T-helper 2 cell (primary cell): ENCODE data around the gene THY1.
A peak's percentile ranks its signal among the peaks of the same experiment; 100 is the strongest.
"Not testable (repeated sequence)": the region's sequence is repeated elsewhere in the genome, so short reads cannot be mapped to it uniquely, and the experiment has no call there.

Source experiments
- DNase-seq, 5 experiments: peaks; one replicate each; pipeline versions ENCODE4 v3.0.0 to v3.0.0-alpha.2; 2012 to 2022

Gene THY1

DNA sequence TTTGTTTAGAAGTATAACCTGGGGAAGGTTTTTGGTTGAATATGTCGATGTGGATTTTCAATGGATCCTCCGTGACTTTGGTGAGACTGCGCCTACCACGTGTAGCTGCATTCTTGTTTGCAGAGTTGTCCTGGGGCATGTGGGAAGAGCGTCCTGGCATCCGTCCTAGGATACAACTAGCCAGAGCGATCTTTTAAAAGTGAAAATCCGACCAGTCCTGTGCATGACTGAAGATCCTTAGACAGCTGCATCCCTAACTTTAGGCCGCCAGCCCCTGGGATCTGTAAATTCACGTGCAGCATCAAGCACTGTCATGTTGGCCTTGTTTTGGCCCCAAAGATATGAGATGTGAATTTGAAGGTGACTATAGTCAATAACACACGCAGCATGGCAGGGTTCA, 22.4 kb upstream of the THY1 start:
- DNase-seq: no peak

DNA sequence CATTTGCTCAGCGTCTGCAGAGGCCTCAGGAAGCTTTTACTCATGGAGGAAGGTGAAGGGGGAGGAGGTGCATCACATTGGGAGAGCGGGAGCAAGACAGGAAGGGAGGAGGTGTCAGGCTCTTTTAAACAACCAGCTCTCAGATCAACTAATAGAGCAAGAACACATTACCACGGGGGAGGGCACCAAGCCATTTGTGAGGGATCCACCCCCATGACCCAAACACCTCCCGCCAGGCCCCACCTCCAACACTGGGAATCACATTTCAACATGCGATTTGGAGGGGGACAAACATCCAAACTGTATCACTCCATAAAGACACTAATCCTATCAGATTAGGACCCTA, 18.9 kb upstream of the THY1 start:
- DNase-seq: no peak

DNA sequence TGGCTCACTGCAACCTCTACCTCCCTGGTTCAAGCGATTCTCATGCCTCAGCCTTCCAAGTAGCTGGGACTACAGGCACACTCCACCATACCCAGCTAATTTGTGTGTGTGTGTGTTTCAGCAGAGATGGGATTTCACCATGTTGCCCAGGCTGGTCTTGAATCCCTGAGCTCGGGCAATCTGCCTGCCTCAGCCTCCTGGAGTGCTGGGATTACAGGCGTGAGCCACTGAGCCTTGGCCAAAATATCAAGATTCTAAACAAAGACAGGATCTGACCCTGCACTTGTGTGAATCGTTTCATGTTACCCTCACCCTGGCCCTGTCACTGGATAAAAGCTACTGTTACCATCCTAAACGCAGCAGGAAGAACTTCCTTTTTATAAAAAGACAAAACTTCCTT, 15.6 kb upstream of the THY1 start:
- DNase-seq: no peak

DNA sequence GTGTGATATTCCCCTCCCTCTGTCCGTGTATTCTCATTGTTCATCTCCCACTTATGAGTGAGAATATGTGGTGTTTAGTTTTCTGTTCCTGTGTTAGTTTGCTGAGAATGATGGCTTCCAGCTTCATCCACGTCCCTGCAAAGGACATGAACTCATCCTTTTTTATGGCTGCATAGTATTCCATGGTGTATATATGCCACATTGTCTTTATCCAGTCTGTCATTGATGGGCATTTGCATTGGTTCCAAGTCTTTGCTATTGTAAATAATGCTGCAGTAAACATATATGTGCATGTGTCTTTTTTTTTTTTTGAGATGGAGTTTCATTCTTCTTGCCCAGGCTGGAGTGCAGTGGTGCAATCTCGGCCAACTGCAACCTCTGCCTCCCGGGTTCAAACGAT, 14.5 kb upstream of the THY1 start:
- not testable (repeated sequence) for DNase-seq

DNA sequence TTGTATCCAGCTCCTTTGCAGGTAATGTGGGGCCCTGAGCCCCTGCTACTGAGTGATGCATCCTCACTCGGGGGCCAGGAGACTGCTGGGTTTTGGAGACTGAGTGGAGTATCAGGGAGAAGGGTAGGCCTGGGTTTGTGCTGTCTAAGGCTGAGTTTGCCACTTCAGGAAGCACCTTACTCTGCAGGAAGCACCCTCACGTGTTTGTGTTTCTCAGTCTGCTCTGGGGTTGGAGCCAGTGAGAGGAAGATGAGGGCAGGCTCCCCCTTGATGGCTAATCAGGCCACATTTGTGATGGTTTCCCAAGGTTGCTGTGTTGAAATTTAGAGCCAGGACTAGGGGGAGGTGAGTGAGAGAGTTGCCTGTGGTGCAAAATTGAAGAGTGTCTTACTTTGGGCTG, 13.7 kb upstream of the THY1 start:
- no peak for DNase-seq

GRCh38 chr11:119436093-119436492, 13.1 kb upstream of the THY1 start:
- no peak for DNase-seq

DNA sequence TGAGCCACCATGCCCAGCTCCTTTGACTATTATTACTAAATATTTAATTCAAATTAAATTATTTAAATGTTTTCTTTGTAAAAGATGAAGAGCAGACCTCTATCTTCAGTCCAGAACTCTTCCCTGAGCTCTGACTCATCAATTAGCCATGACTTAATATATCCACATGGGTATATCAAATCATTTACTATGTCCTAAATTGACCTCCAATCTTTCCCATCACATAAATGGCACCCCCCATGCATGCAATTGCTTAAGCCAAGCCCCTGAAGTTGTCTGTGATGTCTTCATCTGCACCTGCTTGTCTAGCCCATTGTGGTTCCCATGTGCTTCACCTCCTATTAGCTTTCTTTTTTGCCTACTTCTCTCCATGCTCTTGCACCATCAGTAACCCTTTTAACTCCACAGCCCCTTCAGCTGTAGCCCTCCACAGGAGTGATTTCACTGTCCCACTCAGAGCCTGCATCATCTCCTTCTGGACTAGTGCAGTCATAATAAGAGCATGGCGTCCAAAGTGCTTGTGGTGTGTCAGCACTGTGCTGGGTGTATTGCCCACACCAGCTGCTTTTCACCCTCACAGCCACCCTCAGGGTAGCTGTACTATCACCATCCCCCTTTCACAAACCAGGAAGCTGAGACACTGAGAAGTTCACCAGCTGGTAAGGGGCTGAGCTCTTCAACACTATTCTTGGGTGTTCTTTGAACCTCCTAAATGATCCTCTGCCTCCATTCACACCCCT, 11.8 kb upstream of the THY1 start:
- no peak for DNase-seq

DNA sequence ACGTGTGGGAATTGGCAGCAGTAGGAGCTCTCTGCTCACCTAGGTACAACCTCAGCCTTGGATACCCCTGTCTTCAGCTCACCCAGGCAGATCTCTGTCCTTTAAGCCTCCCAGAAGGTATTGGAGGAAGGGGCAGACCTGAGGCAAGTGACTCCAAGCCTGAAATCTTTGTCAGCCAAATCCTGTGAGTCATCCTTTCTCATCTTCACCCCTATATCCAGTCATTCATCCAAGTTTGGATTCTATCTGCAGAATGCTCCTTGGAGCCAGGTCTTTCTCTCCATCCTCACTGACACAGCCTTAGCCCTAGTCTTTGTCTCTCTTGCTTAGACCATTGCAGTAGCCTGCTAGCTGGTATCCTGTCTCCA, 10.4 kb upstream of the THY1 start:
- no peak for DNase-seq

GRCh38 chr11:119432484-119433357, 9.7 kb upstream of the THY1 start:
- DNase-seq: no peak

DNA sequence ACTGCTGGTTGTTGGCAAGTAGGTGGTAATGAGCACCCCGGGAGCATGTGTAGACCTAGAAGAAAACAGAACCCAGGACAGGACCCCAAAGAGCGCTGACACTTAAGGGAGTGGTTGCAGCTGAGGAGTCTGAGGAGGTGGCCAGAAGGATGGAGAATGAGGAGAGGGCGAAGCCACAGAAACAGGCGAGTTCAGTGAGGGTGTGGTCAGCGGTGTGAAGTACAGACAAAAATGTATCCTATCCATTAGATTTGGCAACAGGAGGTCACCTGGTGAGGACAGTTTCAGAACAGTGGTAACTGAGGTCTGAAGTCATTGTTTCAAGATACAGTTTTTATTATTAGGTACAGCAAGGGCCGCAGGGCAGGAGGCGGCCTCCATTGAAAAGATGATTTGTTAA, 8.6 kb upstream of the THY1 start:
- no peak for DNase-seq

DNA sequence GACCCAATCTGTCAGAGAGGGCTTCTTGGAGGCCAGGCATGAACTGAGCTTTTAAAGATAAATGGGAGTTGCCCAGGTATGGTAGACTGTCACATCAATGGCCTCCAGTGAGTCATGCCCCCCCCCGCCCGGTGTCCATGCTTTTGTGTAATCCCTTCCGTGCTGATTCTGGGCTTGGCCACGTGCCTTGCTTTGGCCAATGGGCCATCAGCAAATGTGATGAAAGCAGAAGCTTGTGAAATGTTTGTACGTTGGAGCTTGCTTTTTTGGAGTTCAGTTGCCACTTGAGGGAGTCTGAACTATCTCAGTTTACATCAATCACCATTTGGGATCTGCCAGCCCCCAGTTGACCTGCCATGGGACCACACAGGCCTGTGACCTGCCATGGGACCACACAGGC, 4.3 kb upstream of the THY1 start:
- no peak for DNase-seq

DNA sequence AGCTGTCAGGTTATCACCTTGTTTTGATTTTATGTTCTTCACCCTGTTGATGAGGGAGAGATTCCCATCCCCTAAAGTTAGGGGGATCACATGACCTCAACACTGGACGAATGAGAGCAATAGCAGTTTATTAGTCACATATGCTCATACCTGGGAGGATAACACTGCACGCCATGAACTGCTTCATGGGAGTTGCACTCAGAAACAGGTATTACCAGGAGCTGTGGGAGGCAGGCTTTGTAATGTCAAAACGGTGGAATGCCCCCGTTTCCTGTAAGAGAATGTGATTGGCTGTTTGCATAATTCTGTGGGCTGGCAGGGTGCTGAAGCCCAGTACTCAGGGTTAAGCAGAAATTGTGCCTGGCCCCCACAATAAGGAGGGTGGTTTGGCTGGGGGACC, 3.2 kb upstream of the THY1 start:
- DNase-seq: no peak

DNA sequence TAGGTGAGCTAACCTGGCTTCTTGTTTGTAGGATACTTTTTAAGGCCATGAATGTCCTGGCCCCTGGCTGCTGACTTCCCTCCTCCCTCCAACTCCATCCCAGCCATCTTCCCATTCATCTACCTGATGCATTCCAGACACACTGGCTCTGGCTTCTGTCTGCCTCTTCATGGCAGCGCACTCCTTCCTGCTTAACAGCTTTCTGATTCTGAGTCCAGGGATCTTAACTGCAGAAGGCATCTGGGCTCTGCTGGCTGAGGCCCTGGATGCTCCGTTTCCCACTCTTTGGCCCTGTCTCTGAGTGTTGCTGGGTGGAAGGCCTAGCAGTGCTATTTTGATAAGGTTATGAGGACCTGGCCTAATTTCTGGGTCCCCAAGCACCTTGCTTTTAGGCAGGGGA, 1.8 kb upstream of the THY1 start:
- DNase-seq: no peak

DNA sequence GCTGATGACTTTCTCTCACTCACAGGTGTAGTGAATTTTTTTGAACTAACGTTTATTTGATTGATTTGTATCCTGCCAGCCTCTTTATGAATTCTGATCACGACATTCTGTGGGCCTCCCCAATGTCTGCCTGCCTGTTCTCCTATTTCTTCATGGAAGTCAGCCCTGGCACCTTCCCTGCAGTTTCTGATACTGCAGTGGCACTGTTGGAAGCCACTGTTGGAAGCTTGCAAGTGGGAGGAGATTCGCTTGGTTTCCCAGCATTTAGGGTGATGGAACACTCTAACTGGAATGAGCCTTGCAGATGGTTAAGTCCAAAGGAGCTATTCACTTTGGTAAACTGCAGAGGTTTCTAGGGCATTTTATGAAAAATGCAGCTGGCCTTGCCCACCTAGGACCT, 1.3 kb upstream of the THY1 start:
- no peak for DNase-seq

DNA sequence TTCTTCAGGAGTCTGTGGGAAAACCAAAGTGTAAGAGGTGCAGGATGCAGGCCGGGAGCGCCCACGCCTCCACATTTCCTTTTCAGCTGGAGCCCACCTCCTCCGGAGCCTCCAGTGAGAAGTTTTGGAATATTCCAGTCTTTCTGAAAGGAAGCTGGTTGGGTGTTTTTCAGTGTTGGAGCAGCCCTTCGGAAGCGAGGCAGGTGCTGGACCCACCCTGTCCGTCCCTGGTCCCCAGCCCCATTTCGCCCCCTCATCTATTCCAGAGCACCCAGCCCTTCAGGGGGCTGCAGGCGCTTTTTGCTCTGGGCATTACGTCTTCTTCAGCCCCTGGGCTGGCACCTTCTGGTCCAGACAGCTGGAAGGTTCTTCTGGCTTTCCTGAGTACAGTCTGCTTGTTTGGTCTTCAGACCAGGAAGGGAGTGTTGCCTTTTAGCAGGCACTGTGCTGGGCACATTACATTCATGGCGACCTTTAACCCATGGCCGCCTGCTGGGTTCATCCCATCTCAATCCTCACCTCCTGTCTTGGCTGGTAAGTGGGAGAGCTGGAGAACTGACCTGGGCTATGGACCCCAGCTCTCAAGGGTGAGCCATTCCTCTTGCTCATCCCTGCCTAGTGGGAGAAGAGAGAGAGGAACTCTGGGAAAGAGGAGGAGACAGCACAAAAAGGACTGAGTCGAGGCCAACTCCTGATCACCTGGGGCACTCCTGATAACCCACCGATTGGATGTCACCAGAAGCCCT, 710 bp upstream of the THY1 start:
- DNase-seq: no peak

DNA sequence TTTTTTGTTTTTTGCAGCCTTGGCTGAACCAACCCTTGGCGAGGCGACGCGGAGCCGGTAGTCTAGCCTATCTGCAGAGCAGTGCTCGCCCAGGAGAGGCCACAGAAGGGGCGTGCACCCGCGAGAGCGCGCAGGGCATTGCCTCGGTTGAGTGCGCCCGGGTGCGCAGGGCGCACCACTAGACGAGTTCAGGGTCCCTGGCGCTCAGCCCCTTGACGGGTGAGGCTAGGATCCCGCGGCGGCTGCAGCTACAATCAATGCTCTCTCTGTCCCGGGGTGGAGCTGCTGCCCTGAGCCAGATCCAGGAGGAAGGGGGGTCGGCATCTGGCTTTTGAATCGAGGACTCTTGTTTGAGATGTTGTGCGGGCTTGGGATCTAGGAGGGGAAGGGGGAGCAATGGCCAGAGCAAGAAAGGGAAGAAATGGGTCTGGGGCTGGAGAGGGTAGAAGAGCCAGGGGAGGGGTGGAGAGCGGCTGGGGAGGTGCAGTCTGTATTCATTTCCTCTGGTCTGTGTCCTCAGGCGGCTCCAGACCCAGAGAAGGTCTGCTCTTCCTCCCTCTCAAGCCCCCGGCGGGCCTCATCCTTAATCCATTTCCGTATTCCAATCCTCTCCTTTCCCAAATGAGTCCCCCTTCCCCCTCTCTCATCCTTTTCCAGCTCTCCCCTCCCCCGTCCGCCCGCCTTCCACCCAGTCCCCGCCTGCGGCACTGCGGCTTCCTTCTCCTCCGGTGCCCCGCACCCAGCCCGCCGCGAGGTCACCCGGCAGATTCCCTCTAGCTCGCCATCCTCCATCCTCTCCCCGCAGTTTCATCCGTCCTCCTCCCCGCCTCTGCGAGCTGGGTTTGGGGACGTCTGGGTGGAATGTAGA, 797 bp downstream of the THY1 start:
- peak in 1 of 5 experiments; percentile 42 for DNase-seq

- no peak for DNase-seq
These were observed 1.6 kb downstream of the THY1 start for GRCh38 chr11:119421351-119421750.

GRCh38 chr11:119420631-119421030, 2.3 kb downstream of the THY1 start:
- DNase-seq: no peak

GRCh38 chr11:119419834-119420492, 3.0 kb downstream of the THY1 start:
- no peak for DNase-seq

GRCh38 chr11:119419246-119419645, 3.7 kb downstream of the THY1 start:
- DNase-seq: no peak

- no peak for DNase-seq
These were observed 4.2 kb downstream of the THY1 start for GRCh38 chr11:119418759-119419158.
